Endothelial cell of hepatic sinusoid (primary cell): ENCODE measurements around the gene ZNF391.
"Not testable (repeated sequence)": the region's sequence is repeated elsewhere in the genome, so short reads cannot be mapped to it uniquely, and the experiment has no call there.

Experiments
- in situ Hi-C: cut with HindIII; loops from 2 replicates; pipeline ENCODE4 v1.10.0; 2017; ENCODE audit warnings: low sequenced_read_pairs

Gene ZNF391

DNA sequence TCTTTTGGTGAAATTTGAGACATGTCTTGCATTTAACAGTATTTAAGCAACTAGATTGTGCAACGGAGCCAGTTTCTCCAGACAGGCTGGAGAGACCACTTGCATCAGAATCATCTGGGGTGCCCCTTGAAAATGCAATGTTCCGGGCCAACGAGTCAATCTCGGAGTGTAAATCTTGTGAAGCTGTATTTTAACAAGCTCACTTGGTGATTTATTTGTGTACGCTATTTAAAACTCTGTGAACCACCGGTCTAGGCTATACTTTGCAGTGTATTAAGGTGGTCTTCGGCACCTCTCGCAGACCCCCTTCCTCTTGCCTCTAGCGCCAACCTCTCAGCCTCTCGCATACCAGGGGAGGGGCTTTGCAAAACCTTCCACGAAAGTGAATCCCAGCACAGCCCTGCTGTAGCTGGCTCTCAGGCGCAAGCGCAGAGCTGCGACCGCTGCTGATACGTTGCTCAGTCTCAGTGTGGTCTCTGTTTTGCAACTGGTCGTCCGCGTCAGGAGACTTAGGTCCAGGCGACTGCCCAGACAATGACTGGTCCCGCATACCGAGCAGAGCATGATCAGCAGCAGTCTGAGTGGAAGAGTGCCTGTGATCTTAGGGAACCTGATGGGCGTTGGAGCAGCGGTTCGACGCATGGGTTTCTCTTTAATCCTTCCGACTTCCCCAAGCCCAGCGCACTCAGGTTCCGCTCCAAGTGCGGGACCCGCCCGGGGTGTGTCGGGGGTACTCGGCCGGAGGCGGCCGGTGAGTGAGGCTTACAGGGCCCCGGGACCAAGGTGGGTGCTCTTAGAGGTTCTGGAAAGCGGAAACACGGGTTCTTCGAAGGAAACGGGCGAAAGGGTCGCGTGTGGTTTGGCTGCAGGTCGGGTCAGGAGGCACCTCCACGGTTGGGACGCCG, at the start of gene ZNF391:
Gene ZNF391, plus strand, starts transcription at position 467 of the 905 bp plus-strand sequence. CDS start 11,612 bp downstream, outside the sequence.
- in situ Hi-C loops: no loop called here

DNA sequence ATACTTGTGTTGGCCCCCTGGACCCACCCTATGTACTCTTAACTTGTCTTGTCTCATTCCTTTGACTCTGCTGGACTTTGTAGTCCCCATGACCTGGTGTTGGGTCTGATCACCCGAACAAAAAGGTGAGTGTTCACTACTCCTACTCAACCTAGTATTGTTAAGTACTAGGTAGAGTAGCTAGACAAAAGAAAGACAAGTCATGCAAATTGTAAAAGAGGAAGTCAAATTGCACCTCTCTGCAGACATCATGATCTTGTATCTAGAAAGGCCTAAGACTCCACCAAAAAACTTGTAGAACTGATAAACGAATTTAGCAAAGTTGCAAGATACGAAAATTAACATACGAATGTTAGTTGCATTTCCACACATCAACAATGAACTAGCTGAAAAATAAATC, 35.7 kb upstream of the ZNF391 start:
- in situ Hi-C loops: no loop called here

GRCh38 chr6:27358786-27359185, 29.8 kb upstream of the ZNF391 start:
- in situ Hi-C loops: no loop called here

DNA sequence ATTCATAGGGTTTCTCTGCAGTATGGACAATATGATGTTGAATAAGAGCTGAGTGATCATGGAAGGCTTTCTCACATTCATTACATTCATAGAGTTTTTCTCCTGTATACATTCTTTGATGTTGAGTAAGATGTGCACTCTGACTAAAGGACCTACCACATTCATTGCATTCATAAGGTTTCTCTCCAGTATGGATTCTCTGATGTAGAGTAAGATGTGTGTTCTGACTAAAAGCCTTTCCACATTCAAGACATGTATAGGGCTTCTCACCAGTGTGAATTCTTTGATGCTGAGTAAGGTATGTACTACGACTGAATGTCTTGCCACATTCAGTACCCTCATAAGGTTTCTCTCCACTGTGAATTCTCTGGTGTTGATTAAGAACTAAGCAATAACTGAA, 29.3 kb upstream of the ZNF391 start:
- in situ Hi-C loops: no loop called here

- in situ Hi-C loops: no loop called here
These were observed 20.4 kb upstream of the ZNF391 start for GRCh38 chr6:27368202-27368601.

DNA sequence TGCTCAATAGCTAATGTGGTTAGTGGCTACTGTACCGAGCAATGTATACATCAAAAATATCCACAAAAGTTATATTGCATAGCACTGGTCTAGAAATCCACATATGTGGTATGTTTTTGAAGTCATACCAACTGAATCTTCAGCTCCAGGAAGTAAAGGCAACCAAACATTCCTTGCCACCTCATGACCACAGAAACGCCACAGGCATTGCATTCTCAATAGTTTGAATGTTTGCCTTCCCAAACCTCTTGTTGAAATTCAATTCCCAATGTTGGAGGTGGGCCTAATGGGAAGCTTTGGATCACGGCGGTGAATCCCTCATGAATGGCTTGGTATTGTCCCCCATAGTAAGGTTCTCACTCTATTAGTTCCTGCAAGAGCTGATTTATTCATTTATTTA, 18.2 kb upstream of the ZNF391 start:
- in situ Hi-C loops: no loop called here

- in situ Hi-C loops: no loop called here
These were observed 13.5 kb upstream of the ZNF391 start for GRCh38 chr6:27374824-27375612.

DNA sequence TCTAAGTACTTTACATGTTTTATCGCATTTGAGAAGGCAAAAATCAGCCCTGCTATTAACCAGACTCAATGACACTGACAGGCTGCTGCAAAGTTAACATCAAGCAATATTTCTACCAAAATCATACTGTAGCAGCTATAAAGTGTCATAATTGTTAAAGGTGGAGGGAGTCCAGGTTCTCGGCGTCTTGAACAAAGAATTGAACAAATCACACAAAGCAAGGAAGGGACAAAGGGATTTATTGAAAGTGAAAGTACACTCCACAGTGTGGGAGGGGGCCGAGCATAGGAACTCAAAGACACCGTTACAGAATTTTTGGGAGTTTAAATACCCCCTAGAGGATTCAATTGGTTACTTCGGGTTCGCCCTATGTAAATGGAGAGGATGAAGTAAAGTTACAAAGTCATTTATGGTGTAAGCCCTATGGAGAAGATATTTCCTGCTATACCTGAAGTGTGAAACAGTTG, 12.9 kb upstream of the ZNF391 start:
- in situ Hi-C loops: no loop called here

DNA sequence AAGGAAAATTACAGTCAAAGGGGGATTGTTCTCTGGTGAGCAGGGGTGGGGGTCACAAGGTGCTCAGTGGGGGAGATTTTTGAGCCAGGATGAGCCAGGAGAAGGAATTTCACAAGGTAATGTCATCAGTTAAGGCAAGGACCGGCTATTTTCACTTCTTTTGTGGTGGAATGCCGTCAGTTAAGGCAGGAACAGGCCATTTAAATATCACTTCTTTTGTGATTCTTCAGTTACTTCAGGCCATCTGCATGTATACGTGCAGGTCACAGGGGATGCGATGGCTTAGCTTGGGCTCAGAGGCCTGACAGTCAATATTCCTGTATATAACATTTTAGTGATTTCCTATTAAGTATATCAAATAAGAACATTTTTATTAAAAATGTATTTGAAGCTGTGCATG, 10.2 kb upstream of the ZNF391 start:
- in situ Hi-C loops: not testable (repeated sequence)

GRCh38 chr6:27381001-27381400, 7.6 kb upstream of the ZNF391 start:
- in situ Hi-C loops: not testable (repeated sequence)

DNA sequence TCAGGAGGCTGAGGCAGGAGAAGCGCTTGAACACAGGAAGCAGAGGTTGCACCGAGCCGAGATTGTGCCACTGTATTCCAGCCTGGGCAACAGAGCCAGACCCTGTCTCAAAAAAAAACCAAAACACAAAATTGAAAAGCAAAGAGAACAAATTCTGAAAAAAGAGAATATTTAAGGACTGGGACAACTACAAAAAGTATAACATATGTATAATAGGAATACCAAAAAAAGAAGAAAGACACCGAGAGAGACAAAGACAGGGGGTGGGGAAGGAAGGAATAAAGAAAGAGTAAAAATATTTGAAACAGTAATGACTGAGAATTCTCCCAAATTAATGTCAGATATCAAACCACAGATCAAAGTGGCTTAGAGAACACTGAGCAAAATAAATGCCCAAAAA, 5.5 kb upstream of the ZNF391 start:
- in situ Hi-C loops: no loop called here

DNA sequence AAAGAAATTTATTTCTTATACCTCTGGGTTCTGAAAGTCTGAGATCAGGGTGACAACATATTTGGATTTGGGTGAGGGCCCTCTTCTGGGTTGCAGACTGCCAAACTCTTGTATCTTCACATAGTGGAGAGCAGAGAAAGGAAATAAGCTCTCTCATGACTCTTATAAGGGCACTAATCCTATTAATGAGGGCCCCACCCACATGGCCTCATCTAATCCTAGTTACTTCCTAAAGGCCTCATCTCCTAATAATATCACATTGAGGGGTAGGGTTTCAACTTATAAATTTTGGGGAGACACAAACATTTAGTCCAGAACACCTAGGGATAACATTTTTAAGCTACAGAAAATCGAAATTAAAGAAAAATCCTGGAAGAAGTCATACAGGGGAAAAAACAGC, 5.1 kb upstream of the ZNF391 start:
- in situ Hi-C loops: no loop called here

- in situ Hi-C loops: no loop called here
These were observed 4.1 kb downstream of the ZNF391 start for GRCh38 chr6:27392623-27393022.

GRCh38 chr6:27394073-27394472, 5.5 kb downstream of the ZNF391 start:
- in situ Hi-C loops: no loop called here

DNA sequence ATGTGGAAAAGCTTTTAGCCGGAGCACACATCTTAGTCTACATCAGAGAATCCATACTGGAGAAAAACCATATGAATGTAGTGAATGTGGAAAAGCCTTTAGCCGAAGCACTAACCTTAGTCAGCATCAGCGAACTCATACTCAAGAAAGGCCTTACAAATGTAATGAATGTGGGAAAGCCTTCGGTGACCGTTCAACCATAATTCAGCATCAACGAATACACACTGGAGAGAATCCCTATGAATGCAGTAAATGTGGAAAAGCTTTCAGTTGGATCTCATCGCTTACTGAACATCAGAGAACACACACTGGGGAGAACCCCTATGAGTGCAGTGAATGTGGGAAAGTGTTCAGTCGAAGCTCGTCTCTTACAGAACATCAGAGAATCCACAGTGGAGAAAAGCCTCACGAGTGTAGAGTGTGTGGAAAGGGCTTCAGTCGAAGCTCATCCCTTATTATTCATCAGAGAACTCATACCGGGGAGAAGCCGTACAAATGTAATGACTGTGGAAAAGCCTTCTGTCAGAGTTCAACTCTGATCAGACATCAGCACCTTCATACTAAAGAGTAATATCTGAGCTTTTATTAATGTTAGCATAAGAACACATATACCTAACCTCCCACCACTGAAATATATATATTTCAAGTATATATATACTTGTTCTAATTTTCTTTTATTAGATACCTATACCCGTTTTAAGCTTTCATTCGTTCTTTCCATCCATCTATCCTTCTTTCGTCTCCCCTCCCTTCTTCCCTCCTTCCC, 12.5 kb downstream of the ZNF391 start:
- in situ Hi-C loops: no loop called here

GRCh38 chr6:27406085-27406484, 17.5 kb downstream of the ZNF391 start:
- in situ Hi-C loops: no loop called here

GRCh38 chr6:27407153-27407814, 18.7 kb downstream of the ZNF391 start:
- in situ Hi-C loops: no loop called here

DNA sequence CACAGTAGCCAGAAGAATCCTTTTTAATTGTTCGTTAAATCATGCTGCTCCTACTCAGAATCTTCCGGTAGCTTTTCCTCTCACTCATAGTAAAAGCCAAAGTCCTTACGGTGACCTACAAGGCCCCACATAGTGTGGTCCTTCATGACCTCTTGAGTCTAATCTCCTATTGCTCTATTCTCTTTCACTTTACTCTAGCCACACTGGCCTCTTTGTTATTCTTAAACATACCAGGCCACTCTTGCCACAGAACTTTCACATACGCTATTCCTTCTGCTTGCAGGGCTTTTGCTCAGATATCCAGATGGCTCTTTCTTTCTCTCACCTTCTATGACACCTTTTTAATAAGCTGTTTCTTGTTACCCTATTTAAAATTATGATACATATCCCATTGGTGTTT, 25.7 kb downstream of the ZNF391 start:
- in situ Hi-C loops: no loop called here

GRCh38 chr6:27414996-27415395, 26.4 kb downstream of the ZNF391 start:
- in situ Hi-C loops: no loop called here

GRCh38 chr6:27415898-27416297, 27.3 kb downstream of the ZNF391 start:
- in situ Hi-C loops: no loop called here

GRCh38 chr6:27419363-27419762, 30.8 kb downstream of the ZNF391 start:
- in situ Hi-C loops: no loop called here
